HepG2 (cell line): Measurements from ENCODE around the gene TMEM87B. TPM values are rescaled to one million over a fixed set of nuclear protein-coding genes. Genes with fewer than 3 reads are reported as not detected.
"Not testable (repeated sequence)": the region's sequence is repeated elsewhere in the genome, so short reads cannot be mapped to it uniquely, and the experiment has no call there.

ENCODE experiments used
- ATAC-seq: fragments of 200-7000 bp; cut with Tn5 transposase; 3 replicates; pipeline ENCODE4 v1.9.1; 2020; ENCODE audit warnings: mild to moderate bottlenecking, moderate library complexity
- BruUV-seq: library from RNA; stranded (reverse); fragments of 400-500 nt; replicated peaks from 2 replicates; lab custom pipeline; 2021; lab: Mats Ljungman, UMichigan
- CTCF ChIA-PET: fragments of 300-600 bp; formaldehyde crosslinking; extraction: SDS; loops from one replicate; lab custom pipeline; 2021; ENCODE audit warnings: low total read pairs, inconsistent platforms, low intra/inter-chr PET ratio; lab: Yijun Ruan, JAX
- POLR2A ChIA-PET: fragments of 350-600 bp; sonication (Branson Sonifier 250); formaldehyde crosslinking; loops from one replicate; lab custom pipeline; 2020; ENCODE audit warnings: antibody characterized with exemption, inconsistent platforms; lab: Yijun Ruan, JAX
- DNase-seq: peaks from one replicate; pipeline ENCODE4 v3.0.0-alpha.2; 2015; ENCODE audit warnings: low spot score
- FAIRE-seq: peaks from 3 replicates; lab custom pipeline; 2011; peaks lifted over from hg19 to GRCh38; lab: Jason Lieb, UNC
- H2AFZ ChIP-seq: one replicate; pipeline ENCODE4 v1.6.1; 2011; ENCODE audit warnings: low read length, inconsistent platforms
- H3K27ac ChIP-seq: fragments of 300-600 bp; 3 replicates; pipeline ENCODE4 v1.8.0; 2011; ENCODE audit warnings: mixed run types, mild to moderate bottlenecking, mixed read lengths, low read length, inconsistent platforms; ENCODE audit not compliant: insufficient read depth; ENCODE audit errors: extremely low read length
- H3K27me3 ChIP-seq, 2 experiments: fragments of 200-600 bp in 1 of 2; 2 replicates in 1 of 2; 3 replicates in 1 of 2; pipeline versions ENCODE4 v1.6.0 to v1.8.0; 2011; ENCODE audit warnings: low read length in 2 of 2, mild to moderate bottlenecking in 2 of 2, moderate library complexity in 2 of 2, inconsistent platforms in 1 of 2; ENCODE audit not compliant: insufficient read depth in 2 of 2, control insufficient read depth in 1 of 2
- H3K36me3 ChIP-seq, 2 experiments: fragments of 200-600 bp in 1 of 2; replicated peaks in 1 of 2; 2 replicates in 1 of 2; 3 replicates in 1 of 2; pipeline versions ENCODE4 v1.5.1 to v1.8.0; 2011; ENCODE audit warnings: low read length in 2 of 2, inconsistent platforms in 1 of 2; ENCODE audit not compliant: insufficient read depth in 2 of 2, control insufficient read depth in 1 of 2
- H3K4me1 ChIP-seq: 2 replicates; pipeline ENCODE4 v1.5.1; 2012; ENCODE audit warnings: low read length, inconsistent platforms; ENCODE audit not compliant: insufficient read depth
- H3K4me2 ChIP-seq: 2 replicates; pipeline ENCODE4 v1.6.0; 2011; ENCODE audit warnings: low read depth, low read length, inconsistent platforms
- H3K4me3 ChIP-seq, 3 experiments: fragments of 200-600 bp in 1 of 3; sonication (generic), shearing (Covaris generic) in 1 of 3; replicated peaks in 1 of 3; 2 replicates each; pipeline ENCODE4 v1.5.1; 2011 to 2016; ENCODE audit warnings: low read length in 3 of 3, inconsistent platforms in 2 of 3, low read depth in 2 of 3, mild to moderate bottlenecking in 2 of 3, control low read depth in 1 of 3, mixed read lengths in 1 of 3; ENCODE audit not compliant: insufficient read depth in 1 of 3
- H3K79me2 ChIP-seq: one replicate; pipeline ENCODE4 v1.6.1; 2011; ENCODE audit warnings: low read length, inconsistent platforms; ENCODE audit not compliant: insufficient read depth
- H3K9ac ChIP-seq: 2 replicates; pipeline ENCODE4 v1.6.0; 2011; ENCODE audit warnings: mild to moderate bottlenecking, low read depth, low read length, inconsistent platforms; ENCODE audit not compliant: insufficient read depth
- H3K9me3 ChIP-seq: 2 replicates; pipeline ENCODE4 v1.5.1; 2012; ENCODE audit warnings: mild to moderate bottlenecking, low read length
- H4K20me1 ChIP-seq: 2 replicates; pipeline ENCODE4 v1.6.0; 2011; ENCODE audit warnings: inconsistent platforms, mild to moderate bottlenecking, low read length, moderate library complexity; ENCODE audit not compliant: insufficient read depth
- ELK4 ChIP-seq: sonication (generic); formaldehyde crosslinking; IDR thresholded peaks from 2 replicates; pipeline ENCODE4 v1.9.0; 2021; ENCODE audit warnings: missing genetic modification reagents, borderline replicate concordance
- GATA4 ChIP-seq: sonication (generic); IDR thresholded peaks from 2 replicates; pipeline ENCODE4 v1.6.1; 2016; ENCODE audit warnings: antibody characterized with exemption, low read depth, borderline replicate concordance
- GATAD2A ChIP-seq: IDR thresholded peaks from 2 replicates; pipeline ENCODE4 v1.6.1; 2016
- GTF2F1 ChIP-seq: fragments of 150-350 bp; IDR thresholded peaks from 2 replicates; pipeline ENCODE4 v1.6.1; 2014; ENCODE audit warnings: low read length
- NPAS2 ChIP-seq: sonication (generic); formaldehyde crosslinking; IDR thresholded peaks from 2 replicates; pipeline ENCODE4 v1.8.0; 2022; ENCODE audit warnings: mild to moderate bottlenecking, missing genetic modification reagents, borderline replicate concordance
- RXRB ChIP-seq: IDR thresholded peaks from 2 replicates; pipeline ENCODE4 v1.6.1; 2016; ENCODE audit warnings: borderline replicate concordance, missing genetic modification reagents, missing compliant biosample characterization
- TAF1 ChIP-seq: sonication (generic); formaldehyde crosslinking; IDR thresholded peaks from 2 replicates; pipeline ENCODE4 v1.4.0; 2020; ENCODE audit warnings: missing genetic modification reagents
- TP53 ChIP-seq: sonication (generic); formaldehyde crosslinking; conservative IDR thresholded peaks from 2 replicates; pipeline ENCODE4 v1.4.0; 2020; ENCODE audit warnings: missing genetic modification reagents
- YEATS4 ChIP-seq: sonication (generic); formaldehyde crosslinking; IDR thresholded peaks from 2 replicates; pipeline ENCODE4 v1.4.0; 2020; ENCODE audit warnings: missing genetic modification reagents, borderline replicate concordance
- ZNF264 ChIP-seq: sonication (generic); formaldehyde crosslinking; IDR thresholded peaks from 2 replicates; pipeline ENCODE4 v1.4.0; 2020; ENCODE audit warnings: missing genetic modification reagents
- ZNF841 ChIP-seq: sonication (generic); formaldehyde crosslinking; IDR thresholded peaks from 2 replicates; pipeline ENCODE4 v1.8.1; 2023; ENCODE audit warnings: missing genetic modification reagents, borderline replicate concordance
- WGBS: methylation state at CpG from one replicate; pipeline ENCODE4 v1.1.6; 2017; ENCODE audit warnings: low lambda C conversion rate; 5-methylcytosine and 5-hydroxymethylcytosine counted together
- in situ Hi-C: cut with HindIII; loops from 2 replicates; pipeline ENCODE4 v1.10.0; 2017; ENCODE audit warnings: low pct_unique_long_range_greater_than_20kb; ENCODE audit not compliant: extremely low pct_ligation_motif_present
- intact Hi-C: fragments of 100-400 bp; cut with micrococcal nuclease; formaldehyde crosslinking; loops from one replicate; pipeline ENCODE4 v1.10.0; 2022; ENCODE audit not compliant: unreplicated experiment
- polyA plus RNA-seq, 8 experiments: library from polyadenylated mRNA; depleted of rRNA in 3 of 8; stranded (reverse) in 7 of 8; unstranded in 1 of 8; fragments of >200 nt; fragmentation: Illumina TruSeq in 4 of 8; extraction: Trizol in 4 of 8; gene quantifications; 2 replicates each; pipeline versions ENCODE4 v1.2.1 to v1.2.3, GENCODE V29; 2011 to 2016; ENCODE audit warnings: low read depth in 4 of 8, missing spikeins in 1 of 8, mixed read lengths in 1 of 8; ENCODE audit not compliant: insufficient read depth in 1 of 8
- total RNA-seq, 5 experiments: library from RNA; depleted of rRNA; stranded (reverse); fragments of >200 nt; fragmentation: Illumina TruSeq; extraction: Trizol; gene quantifications; 2 replicates each; pipeline ENCODE4 v1.2.3, GENCODE V29; 2016; ENCODE audit warnings: low read depth in 1 of 5

Gene TMEM87B
- total and polyA plus RNA-seq, 2 of the 13 experiments (the other 11 are each of a cell fraction or from before 2014, with no cell fraction given): 15.1 to 16.2 TPM

- BruUV-seq: no TSS peak
- 89% methylated on average over 1 of the region's 1 CpG for WGBS
- ChIA-PET POLR2A (no interaction called here), CTCF (no interaction called here)
- H3K27me3 ChIP-seq: peaks cover 0 to 2% of the 10 kb centered on the region in 2 experiments; a peak in 1 of 5 replicates
- no peak overlapping the region for H2AFZ ChIP-seq
- no peak overlapping the region for H3K4me3 ChIP-seq
- peaks cover 18% of the 10 kb centered on the region for H3K4me1 ChIP-seq
- no peak for ATAC-seq
- DNase-seq: no peak
- H3K9ac ChIP-seq: no peak overlapping the region
- in situ Hi-C loops: no loop called here
- no peaks in the 10 kb centered on the region for H3K79me2 ChIP-seq
- no peaks in the 10 kb centered on the region for H3K36me3 ChIP-seq
- no peak for FAIRE-seq
- intact Hi-C loops: no loop called here
- H3K4me2 ChIP-seq: no peak overlapping the region
- no peak overlapping the region for H3K27ac ChIP-seq
- TF ChIP-seq GTF2F1 (no peak), TAF1 (no peak), ZNF841 (no peak), RXRB (CRISPR knock-in tag) (no peak), GATA4 (no peak), GATAD2A (no peak), TP53 (CRISPR knock-in tag) (no peak), ELK4 (CRISPR knock-in tag) (no peak), YEATS4 (CRISPR knock-in tag) (no peak), NPAS2 (CRISPR knock-in tag) (no peak), ZNF264 (CRISPR knock-in tag) (no peak)
- H3K9me3 ChIP-seq: peaks cover 10% of the 10 kb centered on the region; the same call in 1 of the 2 replicates
- H4K20me1 ChIP-seq: no peaks in the 10 kb centered on the region
These were observed 19.3 kb upstream of the TMEM87B start for GRCh38 chr2:112035786-112036185.

DNA sequence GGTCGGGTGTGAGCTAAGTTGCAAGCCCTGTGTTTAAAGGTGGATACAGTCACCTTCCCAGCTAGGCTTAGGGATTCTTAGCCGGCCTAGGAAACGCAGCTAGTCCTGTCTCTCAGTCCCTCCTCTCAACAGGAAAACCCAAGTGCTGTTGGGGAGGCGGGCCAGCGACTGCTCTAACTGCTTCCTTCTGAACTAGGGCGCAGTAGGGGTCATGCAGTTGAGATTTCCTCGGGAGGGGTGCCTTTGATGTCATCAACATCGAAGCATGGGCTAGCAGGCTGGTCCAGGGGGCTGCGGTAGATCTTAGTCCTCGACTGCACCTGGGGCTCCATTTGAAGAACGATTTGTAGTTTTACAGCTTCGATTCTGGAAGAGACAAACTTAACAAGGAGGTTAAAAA is 15.5 kb upstream of the TMEM87B start:
- POLR2A ChIA-PET, H3K27ac ChIP-seq, H4K20me1 ChIP-seq, in situ Hi-C loops, H3K4me3 ChIP-seq, intact Hi-C loops, H3K4me2 ChIP-seq, H3K27me3 ChIP-seq, CTCF ChIA-PET, DNase-seq, H2AFZ ChIP-seq, H3K79me2 ChIP-seq, FAIRE-seq, ATAC-seq, H3K9ac ChIP-seq, BruUV-seq, H3K36me3 ChIP-seq: not testable (repeated sequence)
- 69% methylated on average over 12 of the region's 12 CpGs for WGBS
- Histone ChIP-seq H3K4me1 (peaks cover 25% of the 10 kb centered on the region), H3K9me3 (peaks cover 12% of the 10 kb centered on the region; the same call in 1 of the 2 replicates)

GRCh38 chr2:112040066-112040465 is 15.0 kb upstream of the TMEM87B start:
- H3K27ac ChIP-seq, H3K27me3 ChIP-seq, intact Hi-C loops, CTCF ChIA-PET, FAIRE-seq, H2AFZ ChIP-seq, H3K36me3 ChIP-seq, BruUV-seq, DNase-seq, H3K4me2 ChIP-seq, H3K9ac ChIP-seq, POLR2A ChIA-PET, H3K79me2 ChIP-seq, H3K4me3 ChIP-seq, in situ Hi-C loops, ATAC-seq, H4K20me1 ChIP-seq: not testable (repeated sequence)
- H3K4me1 ChIP-seq: peaks cover 25% of the 10 kb centered on the region
- H3K9me3 ChIP-seq: peaks cover 14% of the 10 kb centered on the region
- WGBS: 67% methylated on average over 2 of the region's 2 CpGs
